ENCODE measurements around the gene CCDC12.

The CCDC12 gene

GRCh38 chr3:46976326-46977190 lies at the start of gene CCDC12:
Gene CCDC12, minus strand, starts transcription at chr3:46976745. Its CDS starts 13 bp downstream, at chr3:46976732.
- DNase-seq (ENCODE audit: low read depth): peak; percentile 90

DNA sequence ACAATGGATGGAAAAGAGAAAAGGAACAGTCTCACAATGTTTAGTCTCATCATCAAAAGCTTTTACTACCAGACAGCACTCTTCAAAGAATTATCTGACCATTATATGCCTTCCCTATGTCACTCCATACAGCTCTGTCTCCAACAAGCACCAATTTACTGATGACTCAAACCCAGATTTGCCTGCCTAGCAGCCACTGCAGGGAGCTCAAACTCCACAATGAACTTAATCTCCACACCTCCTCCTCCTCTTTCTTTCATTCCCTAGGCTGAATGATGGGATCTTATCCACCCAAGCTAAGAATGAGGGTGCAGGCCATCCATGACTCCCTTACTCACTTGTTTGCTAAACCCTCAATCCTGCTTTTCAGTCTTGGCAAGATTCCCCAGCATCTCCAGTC lies 48.4 kb upstream of the CCDC12 start:
- no peak for DNase-seq (ENCODE audit: low read depth)

- DNase-seq (ENCODE audit: low read depth): no peak
Measured at GRCh38 chr3:47022641-47023071, 46.1 kb upstream of the CCDC12 start.

GRCh38 chr3:47020311-47020710 lies 43.8 kb upstream of the CCDC12 start:
- DNase-seq (ENCODE audit: low read depth): no peak

DNA sequence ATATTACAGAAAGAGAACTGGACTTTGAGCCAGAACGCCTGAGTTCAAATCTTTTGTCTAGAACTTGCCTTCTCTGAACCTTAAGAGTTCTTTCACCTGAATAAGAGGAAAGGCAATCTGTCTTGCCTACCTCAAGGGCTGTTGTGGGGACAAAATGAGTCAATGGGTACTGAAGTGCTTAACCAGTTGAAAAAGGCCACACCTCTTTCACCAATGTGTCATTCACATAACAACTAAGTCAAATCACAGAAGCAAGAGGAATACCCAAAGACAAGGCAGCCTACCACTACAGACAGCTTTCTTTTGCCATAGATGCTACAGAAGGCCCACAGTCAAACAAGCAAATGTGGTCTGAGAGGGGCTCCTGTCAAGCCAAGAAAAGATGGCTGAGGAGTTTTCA lies 42.7 kb upstream of the CCDC12 start:
- no peak for DNase-seq (ENCODE audit: low read depth)

DNA sequence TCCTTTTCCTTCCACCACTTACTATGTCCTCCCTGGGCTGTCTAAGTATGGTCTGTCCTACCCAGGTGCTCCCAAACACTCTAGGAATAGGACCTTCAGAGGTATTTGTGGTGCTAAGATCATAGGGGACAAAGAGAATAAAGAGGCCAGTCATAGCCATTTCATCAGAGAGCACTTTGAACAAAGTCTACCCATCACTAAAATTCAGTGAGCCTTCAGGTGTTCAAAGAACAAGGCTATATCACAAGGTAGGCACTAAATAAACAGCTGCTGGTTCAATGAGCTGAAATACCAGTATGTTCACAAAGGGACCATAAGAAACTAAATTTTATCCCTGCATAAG lies 41.7 kb upstream of the CCDC12 start:
- no peak for DNase-seq (ENCODE audit: low read depth)

DNA sequence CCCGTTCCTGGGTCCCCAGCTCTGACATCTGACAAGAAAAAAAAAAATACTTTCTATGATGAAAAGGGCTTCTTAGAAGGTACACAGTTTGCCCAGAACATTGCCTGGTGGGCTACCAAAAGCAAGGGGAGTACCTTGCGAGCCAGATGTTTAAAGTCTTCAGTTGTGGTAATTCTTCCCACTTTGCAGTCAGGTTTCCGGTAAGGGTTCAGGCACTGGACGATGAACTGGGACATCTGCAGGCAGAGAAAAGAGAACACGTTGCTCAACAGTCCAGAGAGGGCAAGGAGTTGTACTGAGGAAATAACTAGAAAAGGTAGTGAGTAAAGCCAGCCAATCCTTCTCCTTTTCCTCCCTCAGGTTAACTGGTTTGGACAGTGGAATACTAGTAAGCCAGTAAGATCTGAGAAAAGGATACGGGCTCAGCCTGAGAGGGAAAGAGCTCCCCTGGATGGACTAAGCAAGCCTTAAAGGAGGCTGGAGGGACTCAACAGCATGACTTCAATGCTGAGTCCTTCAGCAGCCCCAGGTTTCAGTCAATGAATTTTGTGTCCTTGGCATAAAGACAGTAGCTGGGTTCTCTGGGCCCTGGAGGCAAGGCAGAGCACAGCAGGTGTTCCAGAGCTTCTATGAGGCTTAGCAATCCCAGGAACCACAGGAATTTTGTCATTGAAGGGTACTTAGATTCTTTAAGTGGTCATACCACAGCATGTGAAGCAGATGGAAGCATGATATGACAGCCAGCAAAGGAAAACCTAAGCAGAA lies 41.1 kb upstream of the CCDC12 start:
- DNase-seq (ENCODE audit: low read depth): no peak

DNA sequence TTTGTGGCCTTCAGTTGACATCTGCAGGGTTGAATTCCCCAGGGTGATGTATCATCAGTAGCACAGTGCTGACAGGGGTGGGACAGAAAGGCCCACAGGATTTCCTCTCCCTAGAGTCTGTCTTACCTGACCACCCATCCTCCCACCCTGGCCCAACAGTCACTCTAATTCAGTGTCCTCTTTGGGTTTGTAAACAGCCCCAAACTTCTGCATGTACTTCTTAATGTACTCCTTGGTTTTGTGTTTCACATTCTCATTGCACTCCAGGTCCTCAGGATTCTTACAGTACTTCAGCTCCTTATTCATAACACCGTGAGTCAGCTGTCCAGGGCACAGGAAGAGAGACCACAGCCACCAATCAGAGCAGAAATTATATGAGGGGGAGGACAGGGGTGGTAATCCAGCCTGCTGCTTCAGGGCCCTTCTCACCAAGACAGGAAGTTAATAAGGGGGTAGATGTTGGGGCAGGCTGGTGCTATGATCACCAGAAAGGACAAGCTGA lies 40.4 kb upstream of the CCDC12 start:
- DNase-seq (ENCODE audit: low read depth): no peak

DNA sequence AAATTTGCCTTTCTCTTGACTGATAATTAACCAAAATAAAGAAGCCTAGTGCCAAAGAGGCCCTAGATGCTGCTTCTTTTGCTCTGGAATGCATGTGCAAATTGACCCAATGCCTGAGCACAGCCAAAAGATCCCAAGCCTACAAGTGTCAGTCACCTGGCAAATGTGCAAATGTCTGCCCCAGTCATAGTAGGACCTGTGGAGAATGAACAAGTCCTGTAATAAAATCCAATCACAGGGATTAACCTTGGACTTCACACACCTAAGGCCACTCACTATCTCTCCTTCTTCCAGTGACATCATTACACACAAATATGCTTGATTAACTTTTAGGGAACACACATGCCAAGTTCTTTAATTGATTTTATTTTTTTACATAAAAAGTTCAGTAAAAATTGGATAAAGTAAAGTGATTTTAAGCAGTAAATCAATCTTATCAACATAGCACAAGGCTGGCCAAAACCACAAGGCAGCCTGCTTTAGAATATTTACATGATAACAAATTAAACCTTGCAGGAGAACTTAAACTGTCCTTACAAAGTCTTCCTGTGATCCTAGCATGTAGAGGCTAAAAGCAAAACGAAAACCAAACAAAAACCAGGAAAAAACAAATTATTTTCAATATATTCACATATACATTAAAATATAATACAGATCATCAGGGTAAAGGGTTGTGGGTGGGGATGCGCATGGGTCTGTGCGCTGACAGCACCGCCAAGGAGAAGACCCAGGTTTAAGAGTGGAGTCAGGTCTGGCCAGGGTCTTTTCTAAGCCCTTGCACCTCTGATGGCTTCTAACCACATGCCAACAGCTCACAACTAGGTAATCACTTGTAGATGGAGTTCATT lies 39.8 kb upstream of the CCDC12 start:
- no peak for DNase-seq (ENCODE audit: low read depth)

GRCh38 chr3:47015151-47015550 lies 38.6 kb upstream of the CCDC12 start:
- no peak for DNase-seq (ENCODE audit: low read depth)

DNA sequence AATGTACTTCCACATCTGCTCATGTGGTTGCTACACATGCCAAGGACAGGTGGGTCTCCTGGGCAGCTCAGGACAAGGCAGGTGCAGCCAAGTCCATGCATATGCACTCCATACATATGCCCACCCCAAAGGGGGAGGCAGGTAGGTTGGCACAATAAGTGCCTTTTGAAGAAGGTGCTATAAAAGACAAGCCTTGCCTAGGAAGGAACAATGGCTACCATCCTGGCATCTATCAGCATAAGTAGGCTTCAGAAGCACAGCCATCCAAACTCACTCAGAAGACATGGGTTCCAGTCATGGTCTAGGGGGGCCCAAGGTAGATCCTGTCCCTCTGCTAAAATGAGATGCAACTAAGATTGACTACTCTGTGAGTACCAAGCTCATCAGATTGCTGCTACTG lies 37.5 kb upstream of the CCDC12 start:
- no peak for DNase-seq (ENCODE audit: low read depth)

DNA sequence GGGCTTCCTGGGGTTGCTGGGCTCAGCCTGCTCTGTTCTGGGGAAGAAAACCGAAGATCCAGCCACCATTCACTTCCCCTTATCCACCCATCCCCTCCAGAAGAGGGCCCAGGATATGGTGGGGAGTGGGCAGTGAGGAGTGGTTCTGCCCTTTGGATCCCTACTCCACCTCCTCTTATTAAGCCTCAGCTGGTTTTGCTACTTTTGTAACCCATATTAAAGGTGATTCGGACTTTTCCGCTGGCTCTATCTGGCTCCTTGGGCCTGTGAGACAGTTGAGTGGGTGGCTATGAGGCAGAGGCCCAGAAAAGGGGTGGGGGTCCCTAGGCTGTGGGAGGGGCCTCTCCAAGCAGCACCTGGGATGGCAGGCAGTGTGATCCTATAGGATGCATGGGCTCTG lies 36.7 kb upstream of the CCDC12 start:
- no peak for DNase-seq (ENCODE audit: low read depth)

DNA sequence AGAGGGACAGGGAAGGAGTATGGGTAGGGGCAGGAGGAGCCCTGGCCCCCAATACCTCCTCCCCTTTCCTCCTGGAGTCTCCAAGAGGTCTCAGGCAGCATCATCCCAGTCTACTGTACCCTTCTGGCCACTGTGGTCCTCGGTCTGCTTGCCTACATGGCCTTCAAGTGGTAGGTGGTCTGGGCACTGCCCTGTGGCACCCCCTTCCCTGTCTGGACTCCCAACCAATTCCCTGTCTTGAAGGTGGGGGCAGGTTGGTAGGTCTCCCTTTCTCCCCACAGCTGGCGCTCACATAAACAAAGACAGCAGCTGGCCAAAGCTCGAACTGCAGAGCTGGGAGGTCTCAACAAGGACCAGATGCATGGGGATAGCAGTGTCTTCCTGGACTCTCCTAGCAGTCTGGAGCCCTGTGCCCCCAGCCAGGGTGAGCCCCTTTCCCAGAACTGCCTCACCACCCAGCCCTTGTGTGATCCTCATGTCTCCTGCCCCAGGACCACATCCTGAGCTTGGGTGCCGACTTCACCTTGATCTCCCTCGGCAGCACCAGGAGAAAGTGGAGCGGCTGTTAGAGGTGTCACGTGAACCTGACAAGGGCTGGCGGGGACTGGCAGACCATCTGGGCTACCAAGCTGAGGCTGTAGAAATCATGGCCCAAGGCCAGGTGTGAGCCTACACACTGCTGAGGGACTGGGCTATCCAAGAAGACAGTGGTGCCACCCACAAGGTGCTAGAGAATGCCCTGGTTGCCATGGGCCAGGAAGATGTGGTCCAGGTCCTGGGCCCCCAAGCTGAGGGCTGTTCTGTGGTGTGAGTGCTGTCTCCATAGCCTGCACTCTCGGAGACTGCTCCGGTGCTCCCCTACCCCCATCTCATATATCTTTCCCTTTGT lies 36.0 kb upstream of the CCDC12 start:
- no peak for DNase-seq (ENCODE audit: low read depth)

GRCh38 chr3:47011371-47011770 lies 34.8 kb upstream of the CCDC12 start:
- no peak for DNase-seq (ENCODE audit: low read depth)

GRCh38 chr3:47010910-47011309 lies 34.4 kb upstream of the CCDC12 start:
- DNase-seq (ENCODE audit: low read depth): no peak

- DNase-seq (ENCODE audit: low read depth): no peak
Measured at GRCh38 chr3:47010111-47010712, 33.7 kb upstream of the CCDC12 start.

DNA sequence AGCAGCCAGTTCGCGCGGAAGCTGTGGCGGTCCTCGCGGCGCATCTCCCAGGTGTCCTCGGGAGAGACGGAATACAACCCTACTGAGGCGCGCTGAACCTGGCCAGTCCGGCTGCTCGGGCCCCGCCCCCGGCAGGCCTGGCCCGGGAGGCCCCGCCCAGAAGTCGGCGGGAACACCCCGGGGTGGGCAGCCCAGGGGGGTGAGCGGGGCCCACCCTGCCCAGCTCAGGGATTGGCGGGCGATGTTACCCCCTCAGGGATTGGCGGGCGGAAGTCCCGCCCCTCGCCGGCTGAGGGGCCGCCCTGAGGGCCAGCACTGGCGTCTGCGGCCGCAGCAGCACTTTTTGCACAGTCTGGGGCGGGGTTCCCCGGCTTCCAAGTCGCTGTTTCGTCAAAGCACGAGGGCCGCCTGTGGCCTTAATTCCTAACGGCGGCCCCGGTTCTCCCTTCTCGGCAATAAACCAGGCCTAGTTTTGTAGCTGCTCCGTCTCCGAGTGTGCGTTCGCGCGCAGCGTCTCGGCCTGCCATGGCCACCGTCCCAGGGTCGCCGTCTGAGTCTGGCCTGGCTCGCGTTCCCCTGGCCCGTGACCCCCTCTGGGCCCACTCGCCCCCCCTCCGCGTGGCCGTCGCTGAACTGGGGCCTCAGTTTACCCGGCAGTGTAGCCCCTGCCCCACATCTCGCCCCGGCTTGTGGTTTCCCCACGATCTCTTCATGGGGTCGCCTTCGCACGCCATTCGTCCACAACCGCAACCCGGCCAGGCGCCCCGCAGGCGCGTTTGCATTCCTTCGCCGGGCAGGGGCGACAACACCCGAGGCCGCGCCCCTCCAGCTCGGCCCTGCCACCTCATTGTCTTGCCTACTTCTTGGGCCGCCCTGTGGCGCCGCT lies 32.9 kb upstream of the CCDC12 start:
- peak; percentile 58 for DNase-seq (ENCODE audit: low read depth)

DNA sequence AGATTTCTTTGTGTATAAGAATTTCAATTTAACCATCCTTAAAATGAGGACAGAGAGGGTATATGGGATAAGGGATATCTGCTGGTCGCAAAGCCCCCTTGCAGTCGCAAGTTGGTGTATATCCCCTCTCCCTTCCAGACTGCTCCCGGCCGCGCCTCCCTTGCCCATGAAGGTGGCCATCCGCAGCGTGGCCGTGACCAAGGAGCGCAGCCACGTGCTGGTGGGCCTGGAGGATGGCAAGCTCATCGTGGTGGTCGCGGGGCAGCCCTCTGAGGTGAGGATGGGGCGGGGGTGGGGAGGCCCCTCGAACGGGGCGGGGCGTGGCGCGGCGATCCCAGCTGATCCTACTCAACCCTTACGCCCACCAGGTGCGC lies 32.3 kb upstream of the CCDC12 start:
- DNase-seq (ENCODE audit: low read depth): no peak

- DNase-seq (ENCODE audit: low read depth): no peak
Measured at GRCh38 chr3:47008234-47008796, 31.8 kb upstream of the CCDC12 start.
